Activated CD8-positive, alpha-beta memory T cell treated with anti-CD3 and anti-CD28 coated beads for 36 hours (primary cell): ENCODE results near the gene LCMT1. TPM values are rescaled to one million over a fixed set of nuclear protein-coding genes. Genes with fewer than 3 reads are reported as not detected.
"Not testable (repeated sequence)": the region's sequence is repeated elsewhere in the genome, so short reads cannot be mapped to it uniquely, and the experiment has no call there.

Source experiments
- CTCF ChIA-PET: fragments of 350-600 bp; sonication (Branson Sonifier 250); formaldehyde crosslinking; loops from one replicate; lab custom pipeline; 2021; ENCODE audit warnings: antibody characterized with exemption; lab: Charles Lee
- POLR2A ChIA-PET: fragments of 350-600 bp; sonication (Branson Sonifier 250); formaldehyde crosslinking; loops from one replicate; lab custom pipeline; 2021; ENCODE audit warnings: antibody characterized with exemption; lab: Charles Lee
- total RNA-seq, 2 experiments: library from RNA; stranded (reverse); gene quantifications; one replicate each; pipeline ENCODE4 v1.2.3, GENCODE V29; 2021

The LCMT1 gene
- total RNA-seq, 2 experiments from 2014 or later: 47.6 to 48.9 TPM

GRCh38 chr16:25092441-25092840 is 19.1 kb upstream of the LCMT1 start:
- CTCF ChIA-PET: no interaction called here
- POLR2A ChIA-PET: no interaction called here

DNA sequence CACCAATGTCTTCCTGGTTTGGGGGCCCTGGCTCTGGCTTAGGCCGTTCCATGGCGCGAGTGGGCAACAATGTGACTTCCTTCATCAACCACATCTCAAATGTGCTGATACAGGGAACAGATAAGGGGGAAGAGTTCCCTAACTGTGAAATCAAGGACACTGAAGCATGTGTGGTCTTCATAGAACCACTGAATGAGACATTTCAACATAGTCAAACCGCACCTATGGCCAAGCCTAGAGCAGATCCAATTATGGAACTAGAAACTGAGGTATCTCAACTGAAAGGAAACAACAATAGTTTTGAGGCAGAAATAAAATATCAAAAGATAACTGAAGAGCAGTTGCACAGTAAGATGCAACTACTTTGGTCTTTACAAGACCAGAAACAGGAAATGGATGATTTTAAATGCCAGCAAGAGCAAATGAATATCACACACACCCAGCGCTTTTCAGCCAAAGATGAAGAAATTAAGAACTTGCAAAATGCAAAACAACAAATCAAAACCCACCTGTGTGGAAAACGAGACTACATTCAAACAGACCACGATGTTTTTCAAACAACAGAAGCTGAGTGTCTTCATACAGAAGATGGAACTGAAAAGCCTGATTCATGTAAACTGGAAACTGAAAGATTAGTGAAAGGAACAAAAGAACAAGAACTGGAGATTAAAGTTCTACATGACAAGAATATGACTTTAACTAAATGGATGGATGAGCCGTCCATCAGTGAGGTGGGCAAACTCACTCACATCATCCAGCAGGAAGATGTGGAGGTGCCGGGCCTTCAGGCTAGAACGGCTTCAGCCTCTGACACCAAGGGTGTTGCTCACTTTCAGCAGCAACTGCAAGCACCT is 18.1 kb upstream of the LCMT1 start:
- ChIA-PET POLR2A (interaction anchor here (0.6 kb wide), 1 partner anchor 26 kb away, joined by 3 read pairs; no protein-coding TSS in a partner anchor), CTCF (no interaction called here)

GRCh38 chr16:25094596-25094995 is 16.9 kb upstream of the LCMT1 start:
- POLR2A ChIA-PET: interaction anchor here (0.6 kb wide), 1 partner anchor 28 kb away, joined by 3 read pairs; no protein-coding TSS in a partner anchor
- CTCF ChIA-PET: no interaction called here

DNA sequence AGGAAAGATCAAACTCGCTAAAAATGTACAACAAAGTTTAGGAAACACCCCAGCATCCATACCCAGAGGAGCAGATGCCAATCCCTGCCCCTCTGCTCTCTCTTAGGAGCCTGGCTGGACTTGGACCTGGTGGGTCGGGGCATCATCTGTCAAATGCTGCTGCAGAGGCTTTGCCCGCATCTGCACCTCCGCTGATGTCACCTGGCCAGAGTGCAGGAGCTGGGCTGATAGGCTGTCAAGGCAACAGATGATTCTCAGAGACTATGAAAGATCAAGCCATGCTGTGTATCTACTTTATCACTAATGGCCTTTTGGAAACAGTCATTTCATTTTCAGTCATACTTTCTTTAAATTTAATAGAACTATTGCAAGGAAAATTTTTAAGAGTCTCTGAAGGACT is 15.9 kb upstream of the LCMT1 start:
- POLR2A ChIA-PET: no interaction called here
- CTCF ChIA-PET: no interaction called here

- ChIA-PET CTCF (interaction anchor here (0.9 kb wide), 1 partner anchor 31 kb away, joined by 3 read pairs; no protein-coding TSS in a partner anchor), POLR2A (no interaction called here)
Measured at GRCh38 chr16:25097276-25097975, 14.1 kb upstream of the LCMT1 start.

- ChIA-PET CTCF (no interaction called here), POLR2A (no interaction called here)
Measured at GRCh38 chr16:25100511-25100910, 11.0 kb upstream of the LCMT1 start.

DNA sequence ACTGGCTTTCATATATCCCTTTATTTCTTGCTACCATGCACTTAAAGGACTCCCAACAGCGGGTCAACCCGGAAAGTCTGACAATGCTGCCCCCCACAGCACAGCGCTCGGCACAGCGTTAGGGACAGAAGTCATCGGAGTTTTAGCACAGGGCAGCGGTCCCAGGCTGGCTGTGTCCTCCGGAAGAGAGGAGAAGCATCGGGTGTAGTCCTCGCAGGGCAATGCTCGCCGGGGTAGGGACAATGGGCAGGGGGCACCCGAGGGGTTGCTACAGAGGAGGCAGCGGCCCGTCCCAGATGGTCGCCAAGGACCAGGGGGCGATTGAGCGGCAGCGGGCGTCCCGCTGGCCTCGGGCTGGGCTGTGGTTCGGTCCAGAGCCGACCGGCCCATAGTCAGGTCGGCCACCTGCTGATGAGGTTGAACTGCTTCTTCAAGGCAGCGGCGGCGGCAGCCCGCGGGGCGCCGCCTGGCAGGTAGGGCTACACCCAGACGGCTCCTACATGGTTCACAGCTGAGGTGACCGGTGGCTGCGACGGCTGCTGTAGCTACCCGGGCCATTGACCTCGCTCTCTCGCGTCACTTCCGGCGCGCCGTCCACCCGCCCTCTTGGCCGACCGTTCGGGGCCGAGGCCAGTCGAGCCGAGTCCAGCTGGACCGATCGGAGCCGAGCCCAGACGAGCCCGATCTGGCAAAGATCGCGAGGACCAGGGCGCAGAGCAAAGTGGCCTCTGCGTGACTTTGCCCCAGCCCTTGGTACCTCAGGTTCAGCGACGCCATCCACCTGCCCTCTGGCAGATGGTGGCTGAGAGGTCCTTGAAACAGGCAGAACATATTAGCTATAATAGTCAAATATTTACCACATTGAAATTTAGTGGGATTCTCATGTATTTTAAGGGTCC is 4.7 kb upstream of the LCMT1 start:
- ChIA-PET POLR2A (interaction anchor here (0.8 to 1.2 kb wide), 4 partner anchors 40 to 151 kb away, joined by 4 to 8 read pairs (median 6); partner anchors contain the start of gene ZKSCAN2), CTCF (interaction anchor here (0.7 to 1.0 kb wide), 4 partner anchors 16 to 75 kb away, joined by 3 read pairs; no protein-coding TSS in a partner anchor)

DNA sequence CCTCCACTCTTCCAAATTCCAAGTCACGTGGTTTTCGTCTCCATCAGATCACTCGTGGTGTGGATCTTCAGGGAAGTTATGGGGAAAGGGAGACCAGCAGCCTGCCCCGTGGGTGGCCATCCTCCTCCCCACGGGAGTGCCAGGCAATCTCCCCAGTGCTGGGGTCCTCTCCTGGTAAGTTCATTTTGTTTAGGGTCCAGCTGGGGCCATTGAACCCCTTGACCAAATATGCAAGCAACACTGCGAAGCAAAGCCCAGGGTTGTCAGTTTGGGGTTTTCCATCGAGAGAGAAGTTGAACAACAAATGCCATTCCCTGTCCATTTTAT is 4.1 kb upstream of the LCMT1 start:
- ChIA-PET POLR2A (interaction anchor here (0.8 to 1.2 kb wide), 4 partner anchors 40 to 151 kb away, joined by 4 to 8 read pairs (median 6); partner anchors contain the start of gene ZKSCAN2), CTCF (interaction anchor here (0.7 to 1.0 kb wide), 3 partner anchors 41 to 76 kb away, joined by 3 read pairs; no protein-coding TSS in a partner anchor)

GRCh38 chr16:25108054-25108453 is 3.5 kb upstream of the LCMT1 start:
- POLR2A ChIA-PET: interaction anchor here (1.2 kb wide), 1 partner anchor 150 kb away, joined by 4 read pairs; the partner anchor contains the start of gene ZKSCAN2
- CTCF ChIA-PET: no interaction called here

GRCh38 chr16:25109643-25110042 is 1.9 kb upstream of the LCMT1 start:
- ChIA-PET POLR2A (interaction anchor here (0.5 to 1.4 kb wide), 2 partner anchors 61 to 384 kb away, joined by 3 read pairs; no protein-coding TSS in a partner anchor), CTCF (interaction anchor here (0.9 to 1.1 kb wide), 2 partner anchors 53 to 54 kb away, joined by 3 to 4 read pairs; no protein-coding TSS in a partner anchor)

DNA sequence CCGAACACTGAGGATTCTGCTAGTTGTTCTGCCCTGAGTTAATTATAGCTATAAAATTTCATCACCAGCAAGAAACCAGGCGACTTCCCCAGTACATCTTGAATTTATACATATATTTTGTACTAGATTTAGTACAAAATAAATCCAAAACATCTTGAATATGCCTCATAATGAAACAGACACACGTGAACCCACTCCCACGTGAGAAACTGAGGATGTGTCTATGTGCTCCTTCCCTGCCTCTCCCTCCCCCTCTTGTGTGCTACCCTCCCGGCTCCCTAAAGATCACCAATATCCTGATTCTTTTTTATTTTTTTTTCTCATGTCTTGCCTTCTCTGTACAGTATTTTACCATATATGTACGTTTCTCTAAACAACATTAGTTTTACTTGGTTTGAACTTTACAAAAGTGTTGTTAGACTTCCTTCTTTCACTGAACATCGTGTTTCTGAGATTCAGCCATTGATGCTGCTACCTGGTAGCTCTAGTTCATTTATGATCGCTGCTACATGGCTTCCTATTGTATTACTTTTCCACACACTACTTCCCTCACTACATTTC is 1.1 kb upstream of the LCMT1 start:
- CTCF ChIA-PET: interaction anchor here (0.9 kb wide), 1 partner anchor 54 kb away, joined by 4 read pairs; no protein-coding TSS in a partner anchor
- POLR2A ChIA-PET: interaction anchor here (0.5 to 1.4 kb wide), 2 partner anchors 62 to 385 kb away, joined by 3 read pairs; no protein-coding TSS in a partner anchor

- CTCF ChIA-PET: interaction anchor here (0.6 to 3.2 kb wide), 2 partner anchors 102 to 110 kb away, joined by 3 to 18 read pairs; no protein-coding TSS in a partner anchor
- POLR2A ChIA-PET: no interaction called here
Measured at GRCh38 chr16:25114121-25114520, 2.6 kb downstream of the LCMT1 start.

DNA sequence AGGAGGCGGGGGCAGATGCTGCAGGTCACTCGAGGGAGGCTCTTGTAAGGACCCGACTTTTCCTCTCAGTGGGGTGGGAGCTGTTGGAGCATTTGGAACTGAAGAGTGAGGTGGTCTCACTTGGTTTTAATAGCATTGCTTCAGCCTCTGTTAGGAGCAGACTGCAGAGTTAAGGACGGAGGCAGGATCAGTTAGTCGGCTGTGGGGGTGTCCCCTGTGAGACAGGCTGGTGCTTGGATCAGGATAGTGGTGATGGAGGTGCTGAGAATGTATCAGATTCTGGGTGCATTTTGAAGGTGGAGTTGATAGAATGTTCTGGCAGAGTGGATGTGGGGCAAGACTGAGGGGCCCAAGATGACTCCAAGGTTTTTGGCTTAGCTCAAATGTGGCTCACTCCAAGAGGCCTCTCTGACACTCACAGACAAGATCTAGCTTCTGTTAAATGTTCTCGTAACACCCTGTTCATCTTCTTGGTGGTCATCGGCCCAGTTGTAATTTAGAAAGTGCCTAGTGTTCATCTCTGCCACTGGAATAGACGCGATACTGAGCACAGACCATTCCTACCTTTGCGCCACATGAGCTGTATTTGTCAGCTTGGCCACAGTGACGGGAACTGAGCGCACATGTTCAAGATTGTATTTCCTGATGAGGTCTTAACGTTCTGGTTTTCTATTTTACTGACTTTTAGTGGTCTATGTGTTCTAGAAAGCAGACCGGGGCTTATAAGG is 7.5 kb downstream of the LCMT1 start:
- ChIA-PET POLR2A (no interaction called here), CTCF (no interaction called here)

DNA sequence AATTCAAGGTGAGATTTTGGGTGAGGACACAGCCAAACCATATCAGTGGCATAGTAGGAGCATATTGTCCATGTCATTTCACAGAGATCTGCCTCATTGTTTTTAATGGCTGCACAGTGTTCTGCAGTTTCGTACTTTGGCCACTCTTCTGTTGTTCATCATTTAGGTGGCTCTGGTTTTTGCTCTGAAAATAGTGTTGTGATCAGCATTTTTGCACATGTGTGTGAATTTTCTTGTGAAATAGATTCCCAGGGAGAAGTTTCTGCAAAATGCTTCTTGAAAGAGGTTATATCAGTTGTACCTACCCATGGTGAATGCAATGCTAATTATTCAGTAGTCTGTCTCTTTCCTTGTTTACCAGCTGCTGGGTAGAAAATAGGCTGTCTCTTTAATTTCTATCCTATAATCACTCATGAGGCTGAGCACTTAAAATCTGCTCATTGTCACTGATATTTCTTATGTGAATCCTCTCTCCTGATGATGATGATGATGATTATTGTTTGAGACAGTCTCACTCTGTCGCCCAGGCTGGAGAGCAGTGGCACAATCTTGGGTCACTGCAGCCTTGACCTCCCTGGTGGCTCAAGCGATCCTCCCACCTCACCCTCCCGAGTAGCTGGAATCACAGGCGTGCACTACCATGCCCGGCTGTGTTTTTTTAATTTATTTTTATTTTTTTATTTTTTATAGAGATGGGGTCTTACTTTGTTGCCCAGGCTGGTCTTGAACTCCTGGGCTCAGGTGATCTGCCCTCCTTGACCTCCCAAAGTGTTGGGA is 10.5 kb downstream of the LCMT1 start:
- POLR2A ChIA-PET: no interaction called here
- CTCF ChIA-PET: interaction anchor here (1.6 kb wide), 1 partner anchor 104 kb away, joined by 4 read pairs; no protein-coding TSS in a partner anchor

GRCh38 chr16:25124503-25124902 is 13.0 kb downstream of the LCMT1 start:
- ChIA-PET POLR2A (no interaction called here), CTCF (interaction anchor here (0.8 to 1.3 kb wide), 2 partner anchors 12 to 101 kb away, joined by 3 to 5 read pairs; no protein-coding TSS in a partner anchor)

GRCh38 chr16:25126086-25126666 is 14.6 kb downstream of the LCMT1 start:
- CTCF ChIA-PET: interaction anchor here (0.8 to 2.0 kb wide), 5 partner anchors 10 to 107 kb away, joined by 3 to 11 read pairs (median 4); no protein-coding TSS in a partner anchor
- POLR2A ChIA-PET: not testable (repeated sequence)
